Medulla oblongata (tissue), 1 donor: ENCODE measurements around the gene LUZP2.
"Not testable (repeated sequence)": the region's sequence is repeated elsewhere in the genome, so short reads cannot be mapped to it uniquely, and the experiment has no call there.

Experiments
- DNase-seq: peaks from one replicate; pipeline ENCODE4 v3.0.0-alpha.2; 2015; ENCODE audit errors: extremely low spot score

LUZP2 gene

DNA sequence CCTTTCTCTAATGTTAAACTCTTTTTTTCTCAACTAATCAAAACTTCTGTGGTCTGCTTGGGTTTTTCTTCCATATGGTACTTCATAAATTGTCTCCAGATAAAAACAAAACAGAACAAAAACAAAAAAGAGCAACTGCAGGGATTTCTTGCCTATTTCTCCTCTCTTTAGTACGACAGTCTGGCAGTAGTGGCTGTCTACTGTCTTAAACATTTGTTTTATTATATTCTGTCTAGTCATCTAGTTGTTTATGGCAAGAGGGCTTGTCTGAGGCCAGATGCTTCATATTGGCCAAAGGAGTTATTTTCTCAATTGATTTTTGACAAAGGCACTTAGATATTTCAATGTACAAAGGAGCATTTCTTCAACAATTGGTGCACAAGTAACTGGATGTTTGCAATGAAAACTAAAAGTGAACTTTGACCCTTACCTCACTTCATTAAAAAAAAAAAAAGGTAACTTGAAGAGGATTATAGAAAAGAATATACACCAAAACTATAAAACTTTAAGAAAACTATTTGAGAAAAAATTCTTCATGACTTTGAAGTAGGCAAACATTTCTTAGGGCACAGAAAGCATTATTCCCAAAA, 404.2 kb downstream of the LUZP2 start:
- no peak for DNase-seq

DNA sequence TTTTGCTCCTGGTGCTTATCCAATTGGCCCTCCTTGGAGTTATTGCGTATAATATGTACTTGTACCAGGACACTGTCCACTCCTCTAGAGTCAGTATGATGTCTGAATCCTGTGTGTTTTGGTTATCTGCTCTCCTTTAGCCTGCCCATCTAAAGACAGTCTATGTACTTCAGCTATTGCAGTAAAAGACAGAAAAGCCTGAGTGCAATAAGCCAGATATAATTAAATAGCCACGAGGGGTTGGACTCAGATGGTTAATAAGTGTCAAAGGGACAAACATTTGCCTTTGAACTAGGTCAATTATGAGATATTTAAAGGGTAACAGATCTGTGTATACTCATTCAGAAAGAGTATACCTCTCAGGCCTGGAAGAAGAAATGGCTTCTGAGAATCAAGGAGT, 406.7 kb downstream of the LUZP2 start:
- DNase-seq = no peak

DNA sequence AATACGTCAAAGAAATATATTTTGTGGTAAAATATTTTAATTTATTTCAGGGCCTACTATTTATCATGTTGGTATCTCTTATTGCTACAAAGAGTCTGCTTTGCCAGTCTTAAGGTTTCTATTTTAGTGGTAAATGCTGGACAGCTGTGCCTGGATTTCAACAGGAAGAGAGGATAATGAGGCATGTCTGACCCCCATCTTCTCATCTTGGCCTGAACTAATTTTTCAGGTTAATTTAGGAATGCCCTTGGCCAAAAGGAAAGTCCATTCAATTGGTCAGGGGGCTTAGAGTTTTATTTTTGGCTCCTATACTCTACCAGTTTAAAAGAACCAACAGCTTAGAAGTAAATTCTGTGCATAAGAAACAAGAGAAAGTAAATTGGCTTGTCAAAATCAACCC, 428.2 kb downstream of the LUZP2 start:
- no peak for DNase-seq

DNA sequence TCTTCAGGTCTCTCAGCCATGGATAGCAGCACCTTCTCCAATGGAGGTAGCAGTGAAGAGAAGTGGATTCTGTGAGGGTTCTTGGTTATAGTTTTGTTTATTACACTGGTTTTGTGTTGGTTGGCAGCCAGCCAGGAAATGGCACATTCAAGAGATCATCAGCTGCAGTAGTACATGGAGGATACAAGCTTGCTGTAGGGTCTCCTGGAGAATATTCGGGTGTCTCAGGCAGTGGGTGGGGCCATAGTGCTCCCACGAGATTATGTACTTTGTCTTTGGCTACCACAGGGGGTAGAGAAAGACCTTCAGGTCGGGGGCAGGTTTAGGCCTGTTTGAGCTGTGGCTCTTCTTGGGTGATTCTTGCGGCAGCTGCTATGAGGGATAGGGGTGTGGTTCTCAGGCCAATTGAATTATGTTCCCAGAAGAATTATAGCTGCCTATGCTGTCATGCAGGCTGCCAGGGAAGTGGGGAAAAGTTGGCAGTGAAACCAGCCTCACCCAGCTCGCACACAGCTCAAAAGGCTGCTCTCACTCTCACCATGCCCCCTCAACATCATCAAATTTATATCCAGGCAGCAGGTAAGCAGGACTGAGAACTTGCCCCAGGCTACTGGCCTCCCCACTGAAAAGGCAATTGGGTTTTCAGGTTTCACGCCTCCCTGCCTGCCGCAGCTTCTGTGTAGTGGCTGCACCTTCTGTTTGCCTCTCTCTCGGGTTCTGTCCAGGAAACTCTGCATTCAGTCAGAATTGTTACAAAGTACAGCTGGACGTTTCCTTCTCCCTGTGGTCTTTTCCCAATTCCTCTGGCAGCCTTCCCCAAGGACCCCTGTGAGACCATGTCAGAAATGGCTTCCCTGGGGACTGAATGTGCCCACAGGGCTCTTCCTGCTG, 435.5 kb downstream of the LUZP2 start:
- no peak for DNase-seq

DNA sequence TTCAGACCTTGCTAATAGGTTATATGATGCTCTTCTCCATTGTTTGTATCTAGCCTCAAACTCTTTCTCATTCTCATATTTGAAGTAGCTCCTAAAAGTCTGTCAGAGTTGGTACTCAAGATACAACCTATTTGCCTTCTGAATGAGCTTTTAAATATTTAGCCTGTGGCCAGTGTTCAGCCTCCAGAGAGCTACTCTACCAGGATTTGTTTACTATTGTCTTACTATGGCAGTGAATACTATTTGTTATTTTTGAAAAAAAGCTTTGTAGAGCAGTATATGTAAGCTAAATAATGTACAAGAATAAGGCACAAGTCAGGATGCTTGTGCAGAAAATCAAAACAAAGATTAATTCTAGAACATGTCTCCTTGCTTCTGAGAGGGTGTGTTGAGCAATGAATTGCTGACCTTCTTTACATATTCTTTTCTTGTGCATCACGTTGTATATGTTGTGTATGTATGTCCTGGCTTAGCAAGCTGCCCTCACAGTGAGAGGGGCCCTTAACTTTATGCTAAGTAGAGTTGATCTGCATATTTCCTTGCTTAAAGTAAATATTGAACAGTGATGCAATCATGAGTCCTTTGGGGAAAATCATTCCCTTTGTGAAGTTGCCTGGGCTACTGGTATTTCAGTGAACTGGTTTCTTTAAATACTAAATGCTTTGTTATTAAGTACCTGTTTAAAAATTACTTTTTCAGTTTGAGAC, 438.0 kb downstream of the LUZP2 start:
- no peak for DNase-seq

DNA sequence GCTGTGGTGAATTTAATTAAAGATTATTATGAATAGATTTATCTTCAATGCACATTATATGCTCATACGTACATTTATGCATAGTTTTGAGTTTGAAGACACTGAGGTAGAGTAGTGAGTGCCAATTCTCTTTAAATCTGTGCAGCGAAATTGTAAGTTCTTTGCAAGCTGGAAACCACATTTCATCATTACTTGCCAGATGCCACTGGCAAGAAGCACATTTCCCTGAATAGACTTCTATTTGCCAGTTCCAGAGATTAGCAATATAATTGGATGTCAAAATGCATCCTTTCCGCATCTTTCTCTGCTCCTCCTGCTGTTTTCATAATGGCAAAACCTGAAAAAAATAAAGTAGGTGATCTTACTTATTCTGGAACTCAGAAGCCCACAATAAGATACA, 448.0 kb downstream of the LUZP2 start:
- DNase-seq = no peak

DNA sequence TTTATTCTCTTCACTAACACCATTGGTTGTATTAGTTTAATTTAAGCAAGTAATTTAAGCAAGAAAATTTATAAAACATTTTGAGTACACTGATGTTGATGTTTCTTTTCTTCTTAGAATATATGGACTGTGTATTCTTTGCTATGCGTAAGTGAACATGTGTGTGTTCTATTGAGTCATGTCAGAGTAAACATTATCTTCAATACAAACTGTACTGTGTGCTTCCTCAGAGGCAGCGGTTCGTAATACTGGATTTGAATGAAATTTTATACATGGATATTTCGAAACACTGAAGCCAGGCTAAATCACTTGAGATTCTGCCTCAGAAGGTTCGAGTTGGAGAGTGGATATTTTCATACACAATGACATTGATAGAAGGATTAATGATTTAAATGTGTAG, 452.6 kb downstream of the LUZP2 start:
- DNase-seq = no peak

DNA sequence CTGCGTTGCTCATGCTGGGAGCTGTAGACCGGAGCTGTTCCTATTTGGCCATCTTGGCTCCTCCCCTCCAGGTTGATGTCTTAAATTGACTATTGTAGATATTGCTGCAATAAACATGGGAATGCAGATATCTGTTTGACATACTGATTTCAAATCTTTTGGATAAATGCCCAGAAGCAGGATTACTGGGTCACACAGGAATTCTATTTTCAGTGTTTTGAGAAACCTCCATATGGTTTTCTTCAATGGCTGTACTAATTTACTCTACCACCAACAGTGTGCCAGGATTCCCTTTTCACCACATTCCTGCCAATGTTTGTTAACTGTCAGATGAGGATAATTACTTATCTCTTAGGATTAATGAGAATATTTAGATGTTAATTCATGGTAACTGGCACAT, 467.0 kb downstream of the LUZP2 start:
- DNase-seq = no peak

DNA sequence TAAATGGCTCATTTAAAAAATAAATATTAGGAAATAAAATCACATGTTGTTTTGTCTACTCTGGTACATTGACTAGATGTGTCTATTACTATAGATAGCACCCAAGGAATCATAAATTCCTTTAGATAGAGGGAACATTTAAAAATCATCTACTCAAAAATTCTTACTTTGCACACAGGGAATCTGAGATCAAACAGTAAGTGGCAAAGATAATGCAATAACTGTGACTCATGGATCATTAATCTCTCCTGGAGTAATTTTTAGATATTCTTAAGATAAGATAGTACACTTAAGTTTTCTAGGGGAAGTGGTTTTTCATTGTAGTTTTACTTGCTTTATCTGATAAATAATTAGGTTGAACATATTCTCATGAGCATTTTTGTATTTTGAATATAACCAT, 468.9 kb downstream of the LUZP2 start:
- no peak for DNase-seq

DNA sequence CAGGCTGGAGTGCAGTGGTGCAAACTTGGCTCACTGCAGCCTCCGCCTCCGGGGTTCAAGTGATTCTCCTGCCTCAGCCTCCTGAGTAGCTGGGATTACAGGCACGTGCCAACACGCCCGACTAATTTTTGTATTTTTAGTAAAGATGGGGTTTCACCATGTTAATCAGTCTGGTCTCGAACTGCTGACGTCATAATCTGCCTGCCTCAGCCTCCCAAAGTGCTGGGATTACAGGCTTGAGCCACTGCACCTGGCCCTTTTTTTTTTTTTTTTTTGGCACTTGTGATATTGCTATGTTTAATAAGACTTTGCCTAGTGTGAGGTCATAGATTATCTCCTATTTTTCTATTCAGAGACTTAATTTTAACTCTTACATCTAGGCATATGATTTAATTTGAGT, 497.1 kb downstream of the LUZP2 start:
- not testable (repeated sequence) for DNase-seq

DNA sequence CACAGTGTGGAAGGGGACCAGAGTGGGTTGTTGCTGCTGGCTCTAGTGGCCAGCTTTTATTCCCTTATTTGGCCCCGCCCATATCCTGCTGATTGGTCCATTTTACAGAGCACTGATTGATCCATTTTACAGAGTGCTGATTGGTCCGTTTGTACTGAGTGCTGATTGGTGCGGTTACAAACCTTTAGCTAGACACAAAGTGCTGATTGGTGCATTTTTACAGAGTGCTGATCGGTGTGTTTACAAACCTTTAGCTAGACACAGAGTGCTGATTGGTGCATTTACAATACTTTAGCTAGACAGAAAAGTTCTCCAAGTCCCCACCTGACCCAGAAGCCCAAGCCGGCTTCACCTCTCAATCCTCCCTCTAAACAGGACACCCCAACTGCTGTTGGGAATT, 503.1 kb downstream of the LUZP2 start:
- DNase-seq = not testable (repeated sequence)

DNA sequence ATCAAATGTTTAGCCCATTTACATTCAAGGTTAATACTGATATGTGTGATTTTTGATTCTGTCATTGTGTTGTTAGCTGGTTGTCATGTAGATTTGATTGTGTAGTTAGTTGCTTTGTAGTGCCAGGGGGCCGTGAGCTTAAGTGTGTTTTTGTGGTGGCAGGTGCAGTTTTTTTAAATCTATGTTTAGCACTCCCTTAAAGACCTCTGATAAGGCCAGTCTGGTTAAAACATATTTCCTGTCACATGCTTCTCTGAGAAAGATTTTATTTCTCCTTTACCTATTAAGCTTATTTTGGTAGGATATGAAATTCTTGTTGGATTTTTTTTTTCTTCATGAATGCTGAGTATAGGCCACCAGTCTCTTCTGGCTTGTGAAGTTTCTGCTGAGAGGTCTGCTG, 540.6 kb downstream of the LUZP2 start:
- DNase-seq = no peak

DNA sequence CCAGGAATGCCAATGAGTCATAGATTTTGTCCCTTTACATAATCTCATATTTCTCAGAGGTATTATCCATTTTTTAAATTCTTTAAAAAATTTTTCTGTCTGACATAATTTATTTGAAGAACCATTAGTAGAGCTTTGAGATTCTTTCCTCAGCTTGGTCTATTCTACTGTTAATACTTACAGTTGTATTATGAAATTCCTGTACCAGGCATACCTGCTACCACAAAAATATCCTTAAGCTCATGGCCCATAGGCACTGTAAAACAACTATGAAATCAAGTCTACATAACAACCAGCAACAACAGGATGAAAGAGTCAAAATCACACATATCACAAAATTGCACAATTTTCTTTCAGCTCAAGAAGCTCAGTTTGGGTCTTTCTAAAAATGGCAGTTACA, 541.3 kb downstream of the LUZP2 start:
- DNase-seq = no peak

DNA sequence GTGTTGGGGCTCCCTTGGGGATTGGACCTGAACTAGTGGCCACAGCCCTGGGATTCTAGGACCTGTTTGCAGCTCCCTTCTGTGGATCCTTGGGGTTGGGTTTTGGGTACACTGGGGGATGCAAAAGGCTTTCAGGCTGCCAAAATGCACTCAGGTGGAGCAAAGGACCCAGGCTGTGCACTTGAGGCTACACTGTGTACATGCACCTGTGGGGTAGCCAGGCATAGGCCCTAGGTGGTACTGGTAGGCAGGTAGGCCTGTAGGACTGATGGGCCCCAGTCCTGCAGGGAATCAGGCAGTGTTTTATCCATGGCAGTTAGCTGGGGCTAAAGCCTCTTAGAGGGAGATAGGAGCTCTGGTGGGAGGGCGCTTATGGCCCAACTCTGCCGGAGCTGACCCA, 542.3 kb downstream of the LUZP2 start:
- DNase-seq = no peak

DNA sequence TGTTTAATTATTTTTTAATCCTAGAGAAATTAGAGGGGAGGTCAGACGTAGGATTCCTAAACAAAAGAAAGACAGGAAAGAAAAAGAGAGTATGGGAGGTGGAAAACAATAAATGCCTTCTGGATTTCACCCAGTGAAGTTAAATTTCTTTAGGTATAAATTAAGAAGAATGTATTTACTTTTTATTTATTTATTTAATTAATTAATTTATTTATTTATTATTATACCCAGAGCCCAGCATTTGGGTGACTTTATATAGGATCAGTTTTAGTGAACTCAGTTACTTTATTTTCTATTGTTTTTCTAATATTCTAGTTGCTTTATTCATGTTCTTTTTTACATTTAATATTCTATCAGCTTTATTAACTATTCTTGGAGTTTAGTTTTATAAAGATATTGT, 551.8 kb downstream of the LUZP2 start:
- DNase-seq = no peak

DNA sequence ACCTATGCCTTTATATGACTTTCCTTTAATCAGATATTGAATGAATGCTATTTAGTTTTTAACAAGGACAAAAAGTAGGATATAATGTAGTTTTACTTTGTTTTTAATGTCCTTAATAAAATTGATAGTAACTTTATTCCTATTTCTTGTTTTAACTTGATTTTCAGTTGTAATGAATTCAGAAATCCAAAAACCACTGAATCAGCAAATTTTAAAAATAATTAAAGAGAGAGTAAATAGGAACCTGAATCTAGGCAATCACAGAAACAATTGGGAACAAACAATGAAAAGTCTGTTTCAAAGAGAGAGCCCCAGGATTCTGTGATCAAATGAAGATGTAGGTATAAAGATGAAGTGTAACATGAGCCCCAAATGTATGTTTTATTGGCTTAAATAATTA, 556.0 kb downstream of the LUZP2 start:
- no peak for DNase-seq

DNA sequence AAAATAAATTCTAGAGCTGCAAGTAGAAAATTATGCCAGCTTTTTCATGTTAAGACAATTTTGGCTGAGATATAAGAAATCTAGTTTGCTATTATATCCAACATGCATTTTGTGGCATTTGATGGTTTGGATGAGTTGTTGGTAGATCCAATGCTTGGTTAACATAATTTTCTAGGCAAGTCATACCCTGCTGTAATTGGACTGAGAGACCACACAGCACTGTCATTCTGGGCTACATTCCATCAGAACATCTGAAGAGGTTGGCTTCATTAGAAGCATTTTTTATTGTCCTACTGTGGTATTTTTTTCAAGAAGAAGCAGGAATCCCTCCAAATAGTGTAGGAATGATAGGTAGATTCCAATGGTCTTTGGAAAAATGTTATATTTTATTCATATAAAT, 561.0 kb downstream of the LUZP2 start:
- DNase-seq = no peak

DNA sequence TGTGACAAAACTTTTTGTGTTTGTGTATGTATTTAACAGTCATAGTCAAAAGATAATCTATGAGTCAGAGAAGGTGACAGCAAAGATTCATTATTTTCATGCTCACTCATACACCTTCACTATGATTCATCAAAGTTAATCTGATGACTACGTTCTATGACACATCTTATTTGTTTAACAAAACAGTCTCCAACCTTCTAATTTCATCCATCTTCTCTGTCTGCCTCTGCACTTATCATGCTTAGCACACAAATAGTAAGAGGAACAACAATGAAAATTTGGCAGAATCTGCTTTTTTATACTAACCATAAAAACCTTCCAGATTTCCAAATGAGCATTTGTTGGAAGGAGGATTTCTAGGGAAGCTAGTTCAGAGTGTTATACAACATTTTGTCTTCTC, 568.9 kb downstream of the LUZP2 start:
- no peak for DNase-seq

DNA sequence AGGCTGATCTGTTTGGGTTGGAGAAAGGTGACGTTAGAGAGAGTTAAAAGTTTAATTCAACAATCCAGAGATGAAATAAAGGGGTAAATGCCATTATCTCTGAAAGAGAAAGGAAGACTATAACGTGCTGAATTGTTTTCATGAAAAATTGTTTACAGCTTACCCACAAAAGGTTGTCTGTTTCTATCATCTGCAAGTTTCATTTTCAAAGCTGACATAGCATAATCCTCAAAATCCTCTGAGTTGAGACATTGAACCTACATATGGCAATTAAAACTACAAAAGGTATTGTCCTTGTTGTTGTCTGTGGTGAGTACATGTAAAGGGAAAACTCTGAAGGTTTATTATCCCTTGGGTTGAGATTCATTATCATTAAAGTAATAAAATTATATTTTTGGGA, 569.9 kb downstream of the LUZP2 start:
- DNase-seq = no peak

DNA sequence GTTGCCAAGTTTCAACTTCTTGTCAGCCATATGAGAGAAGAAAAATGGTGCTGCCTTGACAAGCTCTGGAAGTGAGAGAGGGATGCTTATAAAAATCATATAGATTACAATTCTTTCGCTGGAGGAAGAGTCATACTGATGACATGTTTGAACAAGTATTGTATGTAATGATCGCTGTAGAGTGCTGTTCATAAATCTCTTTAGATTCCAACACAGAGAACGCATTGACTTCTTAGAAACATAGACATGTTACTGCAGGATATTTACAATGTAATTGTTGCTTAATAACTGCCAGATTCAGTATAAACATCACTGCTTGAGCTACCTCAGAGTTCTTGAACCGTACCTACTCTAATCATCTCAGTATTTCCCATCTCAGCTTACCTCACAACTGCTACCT, 571.6 kb downstream of the LUZP2 start:
- DNase-seq = no peak

DNA sequence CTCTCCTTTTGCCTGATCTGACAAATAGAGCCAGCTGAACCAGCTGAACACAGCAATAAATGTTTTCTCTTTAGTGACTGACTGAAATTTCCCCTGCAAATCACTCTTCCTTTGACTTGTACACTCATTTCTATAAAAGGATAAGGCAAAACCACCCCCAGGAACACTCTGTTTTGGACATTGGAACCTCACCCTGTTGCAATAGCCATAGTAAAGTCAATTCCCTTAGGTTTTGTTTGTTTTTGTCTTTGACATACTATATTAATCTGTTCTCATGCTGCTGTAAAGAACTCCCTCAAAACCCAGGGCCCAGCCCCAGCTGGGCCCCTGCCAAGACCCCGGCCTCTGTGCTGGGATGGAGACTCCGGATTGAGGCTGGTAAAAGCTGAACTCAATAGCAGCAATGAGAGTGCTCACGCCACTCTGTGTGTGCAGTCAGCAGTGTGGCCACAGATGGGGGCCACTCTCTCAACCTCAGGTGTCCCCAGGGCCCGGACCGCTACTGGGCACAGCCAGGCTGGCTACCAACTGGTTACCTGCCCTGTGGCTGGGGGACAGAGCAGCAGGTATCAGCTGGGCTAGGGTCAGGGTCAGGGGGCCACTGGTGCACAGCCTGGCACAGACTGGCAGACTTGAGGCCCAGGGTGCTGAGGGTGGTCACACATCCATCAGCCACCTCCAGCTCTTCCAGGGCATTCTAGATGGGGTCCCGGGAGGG, 597.4 kb downstream of the LUZP2 start:
- no peak for DNase-seq

DNA sequence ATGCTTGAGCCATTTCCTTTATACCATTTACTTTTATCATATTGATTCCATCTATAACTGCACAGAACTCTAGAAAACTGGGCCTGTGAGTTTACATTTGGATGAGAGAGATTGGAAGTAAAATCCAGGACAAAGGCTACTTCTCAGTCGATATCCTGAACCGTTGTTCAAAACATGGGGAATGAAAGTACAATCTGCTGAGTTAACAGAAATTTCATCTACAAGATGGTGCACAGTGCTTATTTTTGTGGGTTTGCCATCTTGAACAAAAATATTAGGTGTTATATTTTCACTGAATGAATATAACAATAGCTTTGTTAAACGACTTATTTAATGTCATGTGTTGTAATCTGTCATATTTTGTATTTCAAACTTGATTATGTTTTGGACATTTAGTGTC, 622.6 kb downstream of the LUZP2 start:
- no peak for DNase-seq
